T-helper 2 cell (primary cell): ENCODE results near the gene C1RL.

Experiments
- DNase-seq, 5 experiments: peaks; one replicate each; pipeline versions ENCODE4 v3.0.0 to v3.0.0-alpha.2; 2012 to 2022

Gene C1RL

DNA sequence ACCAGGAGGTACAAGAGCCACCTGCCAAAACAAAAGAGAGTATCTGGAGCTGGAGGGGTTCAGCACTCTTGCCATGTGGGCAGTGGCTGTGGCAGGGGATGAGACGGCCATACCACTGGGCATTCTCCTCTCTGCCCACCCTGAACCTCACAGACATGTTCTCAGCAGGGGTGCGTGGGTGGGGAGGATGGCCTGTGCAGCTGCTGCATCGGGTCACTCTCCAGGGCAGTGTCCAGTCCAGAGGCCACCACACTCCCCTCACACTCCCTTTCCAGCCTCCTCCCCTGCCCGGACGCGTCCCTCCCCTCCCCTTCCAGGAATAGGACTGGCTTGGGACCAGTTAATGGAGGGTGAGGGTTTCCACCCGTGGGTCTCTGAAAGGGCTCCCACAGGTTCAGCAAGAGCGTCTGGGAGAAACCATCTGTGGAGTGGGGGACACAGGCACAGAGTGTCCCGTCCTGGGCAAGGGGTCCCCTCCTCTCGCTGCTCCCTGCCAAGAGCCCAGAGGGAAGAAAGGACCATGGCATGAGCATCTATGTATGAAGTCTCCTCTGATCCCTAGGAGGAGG lies 17.3 kb downstream of the C1RL start:
- no peak for DNase-seq

DNA sequence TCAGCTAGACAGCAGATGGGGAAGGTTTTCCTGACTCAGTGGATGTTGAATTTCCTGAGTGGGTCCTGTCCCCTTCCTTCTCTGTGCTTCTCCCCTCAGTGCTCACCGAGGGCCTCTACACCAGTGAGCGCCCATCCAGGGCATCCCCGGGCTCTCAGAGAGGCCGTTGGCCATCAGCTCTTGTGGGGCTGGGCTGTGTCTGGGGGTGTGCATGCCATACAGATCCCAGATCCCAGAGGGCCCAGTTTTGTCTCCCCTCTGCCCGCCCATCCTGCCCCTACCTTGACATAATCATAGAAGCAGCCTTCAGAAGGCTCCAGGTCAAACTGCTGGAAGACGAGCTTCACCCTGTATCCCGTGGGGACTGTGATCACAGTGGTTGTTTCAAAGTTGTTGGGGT lies 17.8 kb downstream of the C1RL start:
- DNase-seq = no peak

DNA sequence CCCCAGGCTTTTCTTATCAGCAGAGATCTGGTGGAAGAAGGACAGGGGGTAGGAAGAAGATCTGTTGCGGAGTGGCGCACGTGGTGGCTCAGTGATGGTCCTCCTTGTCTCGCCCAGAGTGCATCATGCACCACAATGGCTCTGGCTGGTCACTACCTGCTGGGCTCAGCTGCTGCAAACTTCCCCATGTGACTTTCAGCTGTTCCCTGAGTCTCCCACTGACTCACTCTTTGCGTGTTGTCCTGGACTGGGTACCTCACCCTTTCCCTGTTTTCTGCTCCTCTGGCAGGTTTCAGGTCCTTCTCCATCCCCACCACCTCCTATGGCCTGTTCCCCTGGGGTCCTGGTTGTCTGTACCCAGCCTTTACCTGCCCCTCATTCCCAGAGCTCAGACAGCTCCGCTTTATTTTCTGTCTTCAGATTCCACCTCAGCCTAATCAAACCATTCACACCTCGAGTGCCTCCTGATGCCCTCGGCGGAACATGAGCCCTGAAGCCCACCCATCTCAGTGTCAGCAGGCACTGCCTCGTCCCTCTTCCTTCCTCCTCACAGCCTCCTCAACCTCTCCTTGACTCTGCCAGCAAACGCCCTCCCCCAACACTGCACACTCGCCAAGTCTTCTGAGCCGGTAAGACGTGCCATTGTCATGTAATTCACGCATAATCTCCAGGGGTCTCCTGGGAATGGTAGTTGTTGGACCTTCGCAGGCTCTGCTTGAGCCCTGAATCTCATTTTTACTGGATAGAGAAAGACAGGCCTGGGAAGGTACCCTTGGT lies 18.6 kb downstream of the C1RL start:
- DNase-seq = no peak

DNA sequence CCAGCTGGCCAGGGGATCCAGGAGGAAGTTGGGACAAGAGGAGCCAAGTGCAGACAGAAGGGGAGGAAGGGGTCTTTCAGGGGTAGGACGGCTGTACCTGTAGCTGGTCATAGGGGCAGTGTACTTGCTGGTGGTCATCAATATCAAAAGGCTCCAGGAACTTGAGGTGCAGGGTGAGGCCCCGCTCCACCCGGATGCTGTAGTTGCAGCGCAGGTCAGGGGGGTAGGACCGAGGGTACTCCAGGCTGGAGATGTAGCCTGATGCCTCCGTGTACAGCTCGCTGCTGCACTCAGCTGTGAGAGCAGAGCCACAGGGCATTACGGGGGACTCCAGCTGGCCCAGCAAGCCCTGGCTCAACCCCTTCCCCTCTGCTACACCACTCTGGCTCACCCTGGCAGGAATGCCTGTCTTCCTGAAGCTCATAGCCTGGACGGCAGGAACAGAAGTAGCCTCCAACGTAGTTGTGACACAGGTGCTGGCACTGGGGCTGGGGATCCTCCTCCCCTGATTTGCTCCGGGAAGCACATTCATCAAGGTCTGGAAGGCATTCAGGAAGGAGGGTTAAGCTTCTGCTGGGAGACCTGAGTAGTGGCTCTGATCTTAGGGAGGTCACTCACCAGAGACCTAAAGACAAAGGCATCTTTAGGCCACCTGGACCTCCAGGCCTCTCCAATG lies 19.7 kb downstream of the C1RL start:
- no peak for DNase-seq

DNA sequence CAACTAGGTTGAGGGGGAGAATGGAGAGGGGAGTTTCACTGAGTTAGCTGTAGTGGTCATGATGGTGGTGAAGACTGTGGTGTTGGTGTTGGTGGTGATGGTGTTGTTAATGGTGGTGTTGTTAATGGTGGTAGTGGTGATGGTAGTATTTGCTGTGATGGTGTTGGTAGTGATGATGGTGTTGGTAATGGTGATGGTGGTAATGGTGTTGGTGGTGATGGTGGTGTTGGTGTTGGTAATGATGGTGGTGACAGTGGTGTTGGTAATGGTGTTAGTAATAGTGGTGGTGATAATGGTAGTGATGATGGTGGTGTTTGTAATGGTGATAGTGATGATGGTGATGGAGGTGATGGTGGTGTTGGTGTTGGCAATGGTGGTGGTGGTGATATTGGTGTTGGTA lies 25.9 kb downstream of the C1RL start:
- DNase-seq = no peak

DNA sequence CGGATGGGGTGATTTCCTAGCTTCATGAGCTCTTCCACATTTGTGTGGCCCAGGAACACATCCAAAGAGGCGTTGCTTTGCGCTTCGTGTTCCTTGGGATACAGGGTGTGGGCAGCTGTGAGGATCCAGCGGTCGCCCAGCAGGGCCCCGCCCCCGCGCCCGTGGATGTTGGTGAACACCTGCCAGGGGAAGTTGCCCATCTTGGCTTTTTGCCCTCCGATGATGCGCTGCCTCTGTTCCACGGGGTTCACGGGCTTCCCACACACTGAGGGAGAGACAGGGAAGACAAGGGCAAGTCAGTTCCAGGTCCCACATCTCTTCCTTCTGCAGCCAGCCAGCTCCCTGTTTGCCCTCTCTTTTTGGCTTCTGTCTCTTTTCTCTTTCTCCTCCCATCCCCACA lies 28.0 kb downstream of the C1RL start:
- DNase-seq = no peak

DNA sequence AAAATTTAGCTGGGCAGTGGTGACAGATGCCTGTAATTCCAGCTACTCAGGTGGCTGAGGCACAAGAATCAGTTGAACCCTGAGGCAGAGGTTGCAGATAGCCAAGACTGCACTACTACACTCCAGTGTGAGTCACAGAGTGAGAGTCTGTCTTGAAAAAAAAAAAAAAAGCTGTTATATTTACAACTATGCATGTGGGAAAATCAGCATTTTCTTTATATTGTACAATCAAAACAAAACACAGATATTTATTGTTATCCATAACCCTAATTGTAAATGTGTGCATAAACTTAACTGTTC lies 29.2 kb downstream of the C1RL start:
- no peak for DNase-seq

DNA sequence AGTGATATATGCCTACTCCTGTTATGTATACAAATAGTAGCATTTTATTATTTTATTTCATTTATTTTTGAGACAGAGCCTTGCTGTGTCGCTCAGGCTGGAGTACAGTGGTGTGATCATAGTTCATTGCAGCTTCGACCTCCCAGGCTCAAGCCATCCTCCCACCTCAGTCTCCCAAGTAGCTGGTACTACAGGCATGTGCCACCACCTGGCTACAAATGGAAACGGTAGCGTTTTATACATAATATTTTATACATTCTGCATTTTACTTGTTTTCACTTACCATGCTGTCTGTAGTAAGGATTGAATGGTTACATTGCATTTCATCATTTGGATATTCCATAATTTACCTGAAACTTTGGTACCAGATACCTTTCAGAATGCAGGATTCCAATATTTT lies 30.9 kb downstream of the C1RL start:
- no peak for DNase-seq

DNA sequence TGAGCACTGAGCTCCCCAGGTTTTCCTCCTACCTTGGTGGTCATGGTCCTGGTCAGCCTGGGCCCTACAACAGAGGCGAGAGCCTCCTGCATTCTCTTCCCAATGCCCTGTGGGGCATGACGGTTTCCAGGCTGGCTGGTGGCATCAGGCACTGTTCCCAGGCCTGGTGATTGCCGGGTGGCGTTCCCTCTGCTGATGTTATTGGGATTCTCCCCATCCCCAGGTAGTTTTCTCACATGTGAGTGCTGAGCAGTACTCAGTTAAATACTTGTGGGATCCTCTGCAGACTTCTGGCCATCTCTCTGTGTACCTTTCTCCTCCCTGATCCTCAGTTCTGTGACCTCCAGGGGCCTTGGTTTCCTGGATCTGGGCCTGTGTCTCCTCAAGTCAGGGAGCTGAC lies 32.5 kb downstream of the C1RL start:
- no peak for DNase-seq

DNA sequence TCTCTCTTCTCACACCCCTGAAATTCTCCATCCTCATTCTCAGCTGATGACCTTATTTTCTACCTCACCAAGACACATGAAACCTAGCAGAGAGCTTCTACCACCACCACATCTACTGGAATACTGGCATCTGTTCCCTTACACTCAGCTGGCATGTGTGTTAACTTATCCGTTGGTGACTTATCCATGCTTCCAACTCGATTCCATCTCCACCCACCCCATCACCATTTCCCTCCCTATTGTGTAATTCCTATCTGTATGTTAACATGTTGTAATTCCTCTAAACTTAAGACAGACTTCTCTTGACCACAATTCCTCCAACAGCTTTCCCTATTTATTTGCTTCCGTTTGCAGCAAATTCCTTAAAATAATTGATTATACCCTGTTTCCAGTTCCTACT lies 33.1 kb downstream of the C1RL start:
- no peak for DNase-seq

DNA sequence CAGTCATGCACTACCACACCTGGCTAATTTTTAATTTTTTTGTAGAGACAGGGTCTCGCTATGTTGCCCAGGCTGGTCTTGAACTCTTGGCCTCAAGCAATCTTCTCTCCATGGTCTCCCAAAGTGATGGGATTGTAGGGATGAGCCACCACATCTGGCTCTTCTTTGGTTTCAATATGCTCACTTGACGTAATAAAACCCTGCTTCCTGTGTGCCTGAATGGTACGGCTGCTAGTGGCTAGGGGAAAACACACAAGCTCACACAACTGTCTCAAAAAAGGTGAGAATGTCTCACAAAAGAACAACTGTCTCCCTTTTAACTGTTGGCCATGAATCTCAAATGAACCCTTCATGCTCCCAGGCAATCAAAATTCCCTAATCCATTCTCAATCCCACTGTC lies 33.5 kb downstream of the C1RL start:
- peak in 1 of 5 experiments; percentile 29 for DNase-seq

DNA sequence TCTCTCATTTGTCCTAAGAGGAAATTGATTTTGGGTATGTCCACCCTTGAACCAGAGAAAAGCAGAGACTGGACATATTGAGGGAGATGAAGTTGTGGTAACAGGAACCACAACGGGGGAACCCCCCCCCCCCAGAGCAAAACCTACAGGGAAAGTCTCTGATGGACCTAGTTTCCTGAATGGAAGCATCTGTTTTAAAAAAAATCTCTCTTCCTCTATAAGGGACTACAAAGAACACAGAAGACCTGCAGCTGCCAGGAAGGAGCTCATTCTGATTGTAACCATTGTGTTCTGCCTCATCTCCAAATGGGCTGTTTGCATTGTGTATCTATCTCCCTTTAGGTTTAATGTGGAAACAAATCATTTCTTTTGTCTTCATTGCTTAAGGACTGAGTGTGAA lies 35.1 kb downstream of the C1RL start:
- DNase-seq = no peak

DNA sequence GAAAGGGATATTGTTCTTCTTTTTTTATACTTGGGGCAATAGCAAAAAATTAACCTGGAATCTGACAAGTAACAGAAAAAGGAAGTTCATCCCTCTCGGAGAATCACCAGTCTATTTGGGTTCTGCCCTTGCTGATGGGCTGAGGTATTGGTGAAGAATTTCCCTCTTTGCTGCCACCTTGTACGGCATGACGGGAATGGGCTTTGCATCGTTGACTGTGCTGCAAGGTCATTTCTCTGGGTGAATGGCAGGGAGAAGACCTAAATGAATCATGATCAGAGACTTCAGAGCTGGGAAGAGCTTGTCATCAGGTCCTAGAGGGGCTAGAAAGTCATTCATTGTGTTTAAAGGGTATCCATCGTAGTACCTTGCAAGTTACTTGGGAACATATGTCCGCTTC lies 36.5 kb downstream of the C1RL start:
- DNase-seq = no peak

DNA sequence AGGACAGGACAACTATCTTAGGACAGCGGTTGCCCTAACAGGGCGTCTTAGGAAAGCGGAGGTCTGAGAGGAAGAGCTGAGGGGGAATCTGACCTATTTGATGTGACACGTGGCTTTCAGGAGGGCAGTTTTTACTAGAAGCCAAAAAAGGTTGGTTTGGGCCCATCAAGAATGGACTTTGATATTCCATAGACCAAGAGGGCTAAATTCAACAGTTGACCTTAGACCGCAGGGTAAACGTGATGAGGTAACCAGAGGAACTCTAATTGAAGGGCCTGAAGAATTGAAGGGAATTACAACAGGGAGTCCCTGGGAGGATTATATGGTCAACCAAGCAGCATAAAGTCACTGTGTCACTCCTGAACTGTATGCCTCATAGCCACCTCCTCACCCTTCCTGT lies 37.0 kb downstream of the C1RL start:
- no peak for DNase-seq

DNA sequence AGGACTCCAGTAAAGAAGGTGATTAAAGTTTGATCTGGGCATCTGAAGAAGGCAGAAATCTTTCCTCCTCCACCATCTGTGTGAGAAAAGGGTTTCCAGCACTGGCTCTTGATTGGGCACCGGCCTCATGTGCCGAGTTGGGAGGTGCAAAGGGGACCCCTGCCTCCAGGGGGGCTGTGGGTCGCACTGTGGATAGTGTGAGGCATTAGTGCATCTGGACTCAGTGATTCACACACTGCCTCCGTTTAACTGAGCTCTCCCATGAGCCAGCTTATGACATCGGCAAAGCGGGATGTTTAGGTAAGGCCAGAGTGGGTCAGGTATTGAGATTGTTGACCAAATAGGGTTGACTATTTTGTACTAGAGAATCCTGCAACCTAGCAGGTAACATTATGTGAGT lies 39.6 kb downstream of the C1RL start:
- DNase-seq = no peak

DNA sequence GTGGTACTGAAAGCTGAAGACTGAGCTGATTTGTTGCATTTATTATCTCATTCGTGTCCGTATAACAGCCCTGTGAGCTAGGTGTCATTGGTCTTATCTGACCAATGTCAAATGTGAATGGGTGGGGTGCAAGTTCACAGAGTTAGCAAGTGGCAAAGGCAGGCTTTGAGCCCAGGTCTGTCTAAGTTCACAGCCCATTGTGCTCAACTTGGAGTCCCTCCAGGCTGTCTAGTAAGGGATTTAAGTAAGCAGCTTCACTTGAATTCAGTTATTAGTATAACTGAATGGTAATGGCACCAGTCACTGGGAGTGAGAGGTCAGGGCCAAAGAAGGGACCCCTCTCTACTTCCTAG lies 40.0 kb downstream of the C1RL start:
- DNase-seq = no peak

DNA sequence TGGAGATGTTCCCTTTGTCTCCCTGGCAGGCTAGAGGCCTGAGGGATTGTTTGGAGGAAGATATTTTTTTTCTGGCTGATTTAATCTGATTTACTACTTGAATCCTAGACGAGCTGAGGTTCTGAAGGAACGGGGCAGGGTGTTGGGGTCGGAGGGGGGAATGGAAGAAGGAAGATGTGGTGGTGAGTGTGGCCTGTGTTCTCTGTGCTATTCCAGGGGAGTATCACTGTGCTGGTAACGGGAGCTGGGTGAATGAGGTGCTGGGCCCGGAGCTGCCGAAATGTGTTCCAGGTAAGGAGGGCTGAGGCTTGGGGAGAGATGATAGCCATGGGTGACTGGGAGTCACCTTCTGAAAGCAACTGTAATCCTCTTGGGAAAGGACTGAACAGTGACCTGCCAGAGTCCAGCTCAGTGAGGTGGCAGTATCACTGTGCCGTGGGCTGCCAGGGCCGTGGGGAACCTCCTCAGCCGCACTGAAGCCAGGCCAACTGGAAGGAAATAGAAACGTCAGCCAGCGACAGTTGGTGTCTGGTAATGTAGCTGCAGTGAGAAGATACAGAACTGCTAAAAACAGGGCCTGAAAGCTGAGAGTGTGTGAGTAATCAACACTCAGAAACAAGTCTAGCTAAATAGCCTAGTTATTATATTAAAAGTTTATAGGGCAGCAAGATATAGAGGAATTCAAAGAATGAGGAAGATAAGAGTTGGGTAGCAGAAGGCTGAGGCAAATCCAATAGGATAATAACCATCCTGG lies 40.6 kb downstream of the C1RL start:
- DNase-seq = no peak

DNA sequence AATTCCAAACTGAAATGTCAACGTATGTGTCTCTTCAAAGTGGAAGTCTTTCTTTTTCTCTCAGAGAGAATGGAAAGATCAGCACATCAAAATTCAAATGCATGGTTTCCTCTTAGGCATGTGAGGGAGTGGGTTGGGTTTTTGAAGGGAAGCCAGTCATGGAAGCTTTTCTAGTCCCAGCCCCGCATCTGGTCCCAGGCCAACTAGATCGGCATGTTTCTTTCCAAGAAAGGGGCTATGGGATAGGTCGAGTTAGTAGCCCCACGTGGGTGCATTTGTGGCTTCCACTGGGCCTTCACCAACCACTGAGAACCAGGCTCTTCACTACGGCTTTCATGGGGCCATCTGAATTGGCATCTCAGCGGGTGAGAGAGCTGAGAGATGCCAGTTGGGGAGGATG lies 41.9 kb downstream of the C1RL start:
- no peak for DNase-seq

DNA sequence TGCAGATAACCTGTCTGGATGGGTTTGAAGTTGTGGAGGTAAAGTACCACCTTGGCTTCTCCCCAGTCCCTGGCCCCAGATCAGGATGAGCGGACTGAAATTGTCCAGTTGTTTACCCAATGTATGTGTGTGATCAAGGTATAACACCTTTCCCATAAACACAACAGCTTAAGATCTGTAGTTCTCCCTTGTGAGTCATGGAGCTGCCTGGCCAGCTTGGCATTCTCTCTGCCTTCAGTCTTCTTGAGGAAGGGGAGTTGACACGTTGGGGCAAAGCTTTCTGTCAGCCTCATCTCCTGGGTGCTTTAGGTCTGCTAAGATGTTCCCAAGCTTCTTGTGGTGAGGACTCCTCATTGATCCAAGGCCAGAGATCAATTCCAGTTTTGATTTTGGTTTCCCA lies 42.4 kb downstream of the C1RL start:
- DNase-seq = no peak

DNA sequence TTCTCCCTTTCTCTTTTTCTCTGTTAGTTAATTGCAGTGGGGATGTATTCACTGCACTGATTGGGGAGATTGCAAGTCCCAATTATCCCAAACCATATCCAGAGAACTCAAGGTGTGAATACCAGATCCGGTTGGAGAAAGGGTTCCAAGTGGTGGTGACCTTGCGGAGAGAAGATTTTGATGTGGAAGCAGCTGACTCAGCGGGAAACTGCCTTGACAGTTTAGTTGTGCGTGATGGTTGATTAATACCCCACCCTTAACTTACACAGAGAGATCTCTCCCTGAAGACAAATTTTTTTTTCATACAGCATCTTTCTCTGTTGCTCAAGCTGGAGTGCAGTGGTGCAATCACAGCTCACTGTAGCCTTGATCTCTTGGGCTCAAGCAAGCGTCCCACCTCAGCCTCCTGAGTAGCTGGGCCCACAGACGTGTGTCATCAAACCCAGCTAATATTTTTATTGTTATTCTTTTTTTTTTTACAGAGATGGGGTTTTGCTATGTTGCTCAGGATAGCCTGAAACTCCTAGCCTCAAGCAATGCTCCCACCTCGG lies 43.9 kb downstream of the C1RL start:
- DNase-seq = no peak

DNA sequence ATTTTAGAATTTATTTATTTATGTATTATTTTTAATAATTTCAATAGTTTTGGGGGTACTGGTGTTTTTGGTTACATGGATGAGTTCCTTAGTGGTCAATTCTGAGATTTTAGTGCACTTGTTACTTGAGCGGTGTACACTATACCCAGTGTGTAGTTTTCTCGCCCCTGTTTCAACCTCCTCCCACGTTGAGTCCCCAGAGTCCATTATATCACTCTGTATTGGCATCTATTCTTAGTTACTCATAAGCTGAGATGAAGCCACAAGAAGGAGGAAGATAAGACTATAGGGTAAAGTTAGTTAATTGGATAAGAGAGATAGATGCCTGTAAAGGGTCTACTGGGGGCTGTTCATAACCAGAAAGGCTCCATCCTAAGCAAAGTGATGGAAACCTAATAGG lies 44.5 kb downstream of the C1RL start:
- no peak for DNase-seq

DNA sequence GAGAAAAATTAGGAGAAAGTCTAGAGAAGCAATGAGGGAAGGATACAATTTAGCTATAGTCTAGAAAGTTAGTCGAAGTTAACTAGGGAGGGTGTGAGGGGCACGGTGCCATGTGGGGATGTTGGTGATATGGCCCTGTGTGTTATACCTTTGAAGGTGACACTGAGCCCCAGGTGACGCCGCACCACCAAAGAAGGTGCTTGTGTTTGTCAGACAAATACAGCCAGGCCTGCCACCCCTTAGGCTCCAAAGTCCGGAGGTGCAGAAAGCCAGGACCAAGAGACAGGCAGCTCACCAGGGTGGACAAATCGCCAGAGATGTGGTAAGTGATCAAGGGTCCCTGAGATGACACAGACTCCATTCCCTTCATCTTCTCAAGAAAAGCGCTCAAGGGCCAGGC lies 47.4 kb downstream of the C1RL start:
- no peak for DNase-seq

DNA sequence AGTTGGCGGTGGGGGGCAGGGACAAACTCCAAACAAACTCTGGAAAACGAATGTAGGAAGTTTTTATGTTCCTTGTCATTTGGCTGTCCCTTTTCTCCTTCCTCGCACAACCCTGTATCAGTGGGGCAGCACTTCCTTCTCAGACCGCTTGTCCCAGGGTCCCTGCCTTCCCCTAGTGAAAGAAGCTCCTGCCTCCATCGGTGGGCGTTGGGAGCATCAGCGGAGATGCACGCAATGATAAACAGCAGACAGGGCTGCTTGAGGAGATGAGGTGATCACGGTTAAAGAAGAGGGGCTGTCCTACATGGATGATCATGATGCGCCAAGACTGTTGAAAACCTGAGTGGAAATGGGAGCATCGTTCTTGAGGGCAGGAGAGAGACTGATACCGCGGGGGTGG lies 47.9 kb downstream of the C1RL start:
- no peak for DNase-seq
